Neuron (in vitro differentiated cells): ENCODE results near the gene ADCY3.

Source experiments
- H2AFZ ChIP-seq: one replicate; pipeline ENCODE4 v1.6.1; 2013; ENCODE audit warnings: low read depth, mild to moderate bottlenecking, inconsistent platforms, low read length, moderate library complexity
- H3K27me3 ChIP-seq: one replicate; pipeline ENCODE4 v1.6.1; 2013; ENCODE audit warnings: low read length; ENCODE audit not compliant: insufficient read depth
- H3K36me3 ChIP-seq: one replicate; pipeline ENCODE4 v1.6.1; 2013; ENCODE audit warnings: low read length; ENCODE audit not compliant: insufficient read depth
- H3K4me1 ChIP-seq: one replicate; pipeline ENCODE4 v1.6.1; 2013; ENCODE audit warnings: low read length; ENCODE audit not compliant: insufficient read depth
- H3K4me3 ChIP-seq: 2 replicates; pipeline ENCODE4 v1.5.1; 2013; ENCODE audit warnings: mild to moderate bottlenecking, low read length, moderate library complexity
- H3K9me3 ChIP-seq: one replicate; pipeline ENCODE4 v1.6.1; 2013; ENCODE audit warnings: low read length

The ADCY3 gene

GRCh38 chr2:24832931-24833701, 86.9 kb downstream of the ADCY3 start:
- Histone ChIP-seq H3K4me1 (peaks cover 13% of the 10 kb centered on the region), H3K27me3 (no peaks in the 10 kb centered on the region), H3K9me3 (no peaks in the 10 kb centered on the region), H3K36me3 (peaks cover 32% of the 10 kb centered on the region), H3K4me3 (no peak overlapping the region), H2AFZ (no peak overlapping the region)

DNA sequence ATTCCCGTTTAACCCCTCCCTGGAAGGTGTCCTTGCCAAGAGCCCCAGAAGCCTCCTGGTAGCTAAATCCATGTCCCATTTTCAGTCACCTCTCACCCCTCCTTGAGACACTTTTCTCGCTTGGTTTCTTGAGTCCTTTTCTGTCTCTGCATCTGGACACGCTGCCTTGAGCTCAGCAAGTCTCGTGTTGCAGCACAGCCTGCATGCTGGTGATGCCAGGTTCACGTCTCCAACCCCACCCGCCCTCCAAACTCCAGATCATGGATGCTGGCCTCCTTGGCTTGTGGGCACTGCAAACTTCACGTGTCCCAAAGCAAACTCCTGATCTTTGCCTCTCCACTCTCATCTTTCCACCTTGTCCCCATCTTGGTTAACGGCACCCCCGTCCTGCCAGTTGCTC, 87.5 kb downstream of the ADCY3 start:
- Histone ChIP-seq H3K36me3 (peaks cover 32% of the 10 kb centered on the region), H3K9me3 (no peaks in the 10 kb centered on the region), H3K27me3 (no peaks in the 10 kb centered on the region), H2AFZ (no peak overlapping the region), H3K4me1 (peaks cover 13% of the 10 kb centered on the region), H3K4me3 (no peak overlapping the region)

DNA sequence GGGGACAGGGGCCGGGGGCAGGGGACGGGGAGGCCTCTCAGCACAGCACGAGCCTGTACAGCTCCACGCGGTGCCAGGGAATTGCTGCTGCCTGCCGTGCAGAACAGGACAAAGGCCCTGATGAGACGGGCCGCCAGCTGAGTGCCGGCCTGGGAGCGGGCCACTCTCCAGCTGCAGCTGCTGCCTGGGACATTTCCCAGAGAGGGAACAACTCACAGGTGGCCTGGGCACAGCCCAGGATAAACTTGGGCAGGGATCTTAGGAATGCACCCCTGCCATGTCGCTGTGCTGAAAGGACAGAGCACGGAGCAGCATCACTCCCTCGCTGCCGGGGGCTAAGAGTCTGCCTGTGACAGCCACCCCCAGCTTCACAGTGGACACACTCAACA, 88.0 kb downstream of the ADCY3 start:
- Histone ChIP-seq H3K4me1 (peaks cover 13% of the 10 kb centered on the region), H3K36me3 (peaks cover 34% of the 10 kb centered on the region), H3K9me3 (no peaks in the 10 kb centered on the region), H3K4me3 (no peak overlapping the region), H3K27me3 (no peaks in the 10 kb centered on the region), H2AFZ (no peak overlapping the region)

DNA sequence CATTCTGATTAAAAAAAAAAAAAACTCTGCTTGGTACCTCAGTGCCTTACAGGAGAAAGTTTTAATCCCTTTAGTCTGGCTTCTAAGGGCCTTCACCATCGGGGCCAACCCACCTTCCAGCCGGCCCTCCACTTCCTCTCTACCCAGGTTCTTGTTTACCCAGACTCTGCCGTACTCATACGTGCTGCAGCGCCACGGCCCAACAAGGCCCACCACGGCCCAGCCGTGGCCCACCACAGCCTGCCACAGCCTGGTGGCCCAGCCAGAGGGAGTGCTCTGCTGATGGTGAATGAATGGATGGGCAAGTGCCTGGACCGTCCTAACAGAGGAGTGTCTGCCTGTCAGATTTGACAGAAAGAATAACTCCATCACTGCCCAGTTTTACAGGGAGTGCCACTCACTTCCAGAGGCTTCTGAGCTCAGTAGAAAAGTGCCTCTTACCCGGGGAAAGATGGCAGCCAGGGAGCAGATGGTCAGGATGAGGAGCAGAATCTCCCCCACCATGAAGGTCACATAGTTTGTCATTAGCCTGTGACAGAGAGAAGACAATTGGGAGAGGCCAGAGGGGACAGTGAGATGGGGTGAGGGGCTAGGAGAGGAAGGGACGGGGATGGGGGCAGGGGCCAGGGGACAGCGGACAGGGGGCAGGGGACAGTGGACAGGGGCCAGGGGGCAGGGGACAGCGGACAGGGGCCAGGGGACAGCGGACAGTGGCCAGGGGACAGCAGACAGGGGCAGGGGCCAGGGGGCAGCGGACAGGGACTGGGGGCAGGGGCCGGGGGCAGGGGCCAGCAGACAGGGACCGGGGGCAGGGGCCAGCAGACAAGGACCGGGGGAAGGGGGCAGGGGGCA, 88.6 kb downstream of the ADCY3 start:
- Histone ChIP-seq H2AFZ (no peak overlapping the region), H3K9me3 (no peaks in the 10 kb centered on the region), H3K4me1 (peaks cover 13% of the 10 kb centered on the region), H3K27me3 (no peaks in the 10 kb centered on the region), H3K4me3 (no peak overlapping the region), H3K36me3 (peaks cover 30% of the 10 kb centered on the region)

- Histone ChIP-seq H3K9me3 (no peaks in the 10 kb centered on the region), H3K4me1 (peaks cover 13% of the 10 kb centered on the region), H3K27me3 (no peaks in the 10 kb centered on the region), H2AFZ (no peak overlapping the region), H3K4me3 (no peak overlapping the region), H3K36me3 (peaks cover 26% of the 10 kb centered on the region)
Observed at GRCh38 chr2:24830786-24831185, 89.3 kb downstream of the ADCY3 start.

DNA sequence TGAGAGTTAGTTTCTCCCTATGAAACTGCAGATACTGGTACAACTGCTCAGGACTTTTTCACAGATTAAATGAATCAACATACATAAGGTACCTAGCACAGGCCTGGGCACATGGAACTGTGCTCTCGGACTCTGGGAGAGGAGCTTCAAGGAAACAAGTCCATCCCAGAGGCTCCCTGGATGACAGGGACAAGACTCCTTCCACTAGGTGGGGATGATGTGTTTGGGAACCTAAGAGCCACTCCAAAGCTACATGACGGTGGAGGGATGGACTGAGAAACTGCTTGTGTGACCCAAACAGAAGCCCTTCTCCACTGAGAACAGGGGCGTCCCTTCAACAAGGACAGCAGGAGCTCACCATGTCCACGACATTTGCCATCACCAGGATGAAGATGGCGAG, 89.7 kb downstream of the ADCY3 start:
- H3K36me3 ChIP-seq = peaks cover 30% of the 10 kb centered on the region

GRCh38 chr2:24828238-24828996, 91.6 kb downstream of the ADCY3 start:
- Histone ChIP-seq H3K4me1 (peaks cover 13% of the 10 kb centered on the region), H3K4me3 (no peak overlapping the region), H2AFZ (no peak overlapping the region), H3K27me3 (no peaks in the 10 kb centered on the region), H3K36me3 (peaks cover 25% of the 10 kb centered on the region), H3K9me3 (no peaks in the 10 kb centered on the region)

More for the DNA sequence above, 89.7 kb downstream of the ADCY3 start:
- H3K27me3 ChIP-seq = no peaks in the 10 kb centered on the region
- no peaks in the 10 kb centered on the region for H3K9me3 ChIP-seq
- H2AFZ ChIP-seq = no peak overlapping the region
- H3K4me1 ChIP-seq = peaks cover 13% of the 10 kb centered on the region
- no peak overlapping the region for H3K4me3 ChIP-seq

DNA sequence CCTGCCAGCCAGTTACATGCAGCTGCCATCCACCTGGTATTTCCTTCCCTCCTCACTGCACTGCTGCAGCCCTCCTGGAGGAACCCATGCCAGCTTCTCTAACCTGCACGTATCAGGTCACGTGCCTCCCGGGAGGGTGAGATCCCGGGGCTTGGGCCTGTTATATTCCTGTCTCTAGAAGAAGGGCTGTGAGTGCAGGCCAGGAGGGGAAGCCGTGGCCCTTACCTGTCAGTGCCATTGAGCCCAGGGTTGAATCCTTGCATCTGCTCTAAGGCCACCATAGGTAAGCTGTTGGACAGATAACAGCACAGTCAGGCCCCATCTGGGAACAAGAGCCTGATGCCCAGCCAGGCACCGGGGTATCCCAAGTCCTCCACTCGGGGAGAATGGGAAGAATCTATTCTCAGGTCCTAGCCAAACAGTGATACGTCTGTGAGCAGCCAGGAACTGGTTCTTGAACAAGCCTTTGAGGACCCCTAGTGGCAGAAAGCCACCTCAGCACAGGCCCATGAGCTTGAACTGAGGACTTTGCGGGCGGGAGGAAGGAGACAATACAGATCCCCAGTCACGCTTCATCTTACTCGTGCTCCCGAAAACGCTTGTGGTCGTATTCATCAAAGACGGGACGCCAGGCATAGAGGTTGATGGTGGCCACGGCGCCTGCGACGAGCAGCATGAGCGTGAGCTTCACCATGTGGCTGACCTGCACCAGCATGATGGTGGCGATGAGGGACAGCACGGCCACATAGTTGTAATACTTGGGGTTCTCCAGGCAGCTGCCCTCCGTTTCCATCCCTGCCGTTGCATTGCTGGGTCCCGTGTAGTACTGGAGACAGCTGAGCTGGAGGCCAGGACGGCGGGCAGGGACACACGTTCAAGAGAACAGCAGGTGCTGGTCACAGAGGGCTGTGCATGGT, 92.5 kb downstream of the ADCY3 start:
- peaks cover 10% of the 10 kb centered on the region for H3K4me1 ChIP-seq
- no peak overlapping the region for H3K4me3 ChIP-seq
- peaks cover 32% of the 10 kb centered on the region for H3K36me3 ChIP-seq
- no peak overlapping the region for H2AFZ ChIP-seq
- H3K27me3 ChIP-seq = no peaks in the 10 kb centered on the region
- H3K9me3 ChIP-seq = no peaks in the 10 kb centered on the region

DNA sequence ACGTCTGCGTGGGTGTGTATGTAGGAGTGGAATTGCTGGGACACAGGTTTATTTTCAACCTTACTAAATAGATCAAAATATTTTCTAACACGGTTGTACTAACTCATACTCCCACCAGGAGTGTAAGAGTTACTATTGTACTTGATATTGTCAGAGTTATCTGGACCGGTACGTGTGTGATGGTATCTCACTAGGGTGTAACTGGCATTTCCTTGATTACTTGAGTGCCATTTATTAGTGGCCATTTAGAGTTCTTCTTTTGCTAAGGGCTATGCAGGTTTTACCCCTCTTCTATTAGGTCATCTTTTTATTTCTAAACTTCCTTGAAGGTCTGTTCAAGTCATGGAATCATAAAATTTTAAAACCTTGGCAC, 93.3 kb downstream of the ADCY3 start:
- Histone ChIP-seq H3K9me3 (no peaks in the 10 kb centered on the region), H3K4me3 (no peak overlapping the region), H2AFZ (no peak overlapping the region), H3K36me3 (peaks cover 35% of the 10 kb centered on the region), H3K27me3 (no peaks in the 10 kb centered on the region), H3K4me1 (peaks cover 12% of the 10 kb centered on the region)

DNA sequence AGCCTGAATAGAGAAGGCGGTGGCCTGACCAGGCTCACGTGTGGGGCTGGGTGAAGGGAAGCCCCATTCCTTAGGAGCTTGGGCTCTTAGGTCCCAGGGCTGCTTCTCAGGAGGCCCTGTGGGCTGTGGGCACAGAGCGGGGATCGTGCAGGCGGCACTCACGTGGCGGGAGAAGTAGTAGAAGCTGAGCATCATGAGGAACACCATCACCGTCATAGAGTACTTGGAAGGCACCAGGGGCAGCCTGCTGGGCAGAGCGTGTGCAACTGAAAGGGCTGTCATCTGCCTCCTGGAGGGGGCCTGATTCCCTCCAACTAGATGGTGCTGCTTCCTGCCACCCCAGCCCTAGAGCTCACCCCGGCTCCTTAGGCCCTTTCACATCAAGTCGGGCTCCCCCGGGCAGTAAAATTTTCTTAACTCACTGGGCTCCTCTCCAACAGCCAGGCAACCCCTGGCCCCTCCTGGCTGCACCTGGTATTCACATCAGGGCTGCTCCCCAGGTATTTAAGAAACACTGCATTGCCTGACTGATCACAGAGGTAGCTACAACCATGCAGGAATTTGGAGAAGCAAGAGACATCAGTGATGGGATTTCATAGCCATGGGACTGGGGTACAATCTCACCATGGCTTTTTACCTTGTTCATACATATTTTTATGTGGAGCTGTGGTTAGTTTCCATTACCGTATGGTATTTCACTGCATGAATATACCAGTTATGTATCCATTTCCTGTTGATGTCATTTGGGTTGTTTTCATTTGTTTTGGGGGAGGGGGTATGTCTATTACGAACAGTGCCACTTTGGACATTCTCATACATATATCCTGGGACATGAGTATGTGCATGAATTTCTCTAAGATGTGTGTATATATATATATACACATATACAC, 93.9 kb downstream of the ADCY3 start:
- Histone ChIP-seq H2AFZ (no peak overlapping the region), H3K36me3 (peaks cover 42% of the 10 kb centered on the region), H3K9me3 (no peaks in the 10 kb centered on the region), H3K4me3 (no peak overlapping the region), H3K27me3 (no peaks in the 10 kb centered on the region), H3K4me1 (peaks cover 13% of the 10 kb centered on the region)

- Histone ChIP-seq H2AFZ (no peak overlapping the region), H3K27me3 (no peaks in the 10 kb centered on the region), H3K36me3 (peaks cover 43% of the 10 kb centered on the region), H3K4me1 (peaks cover 13% of the 10 kb centered on the region), H3K4me3 (no peak overlapping the region), H3K9me3 (no peaks in the 10 kb centered on the region)
Observed at GRCh38 chr2:24824966-24825882, 94.8 kb downstream of the ADCY3 start.
